GM11168 (cell line): Measurements from ENCODE around the gene MRAS.
"Not testable (repeated sequence)": the region's sequence is repeated elsewhere in the genome, so short reads cannot be mapped to it uniquely, and the experiment has no call there.

Source experiments
- in situ Hi-C: fragments of 300-500 bp; cut with MboI; formaldehyde crosslinking; loops from one replicate; pipeline ENCODE4 v1.12.0; 2022; ENCODE audit warnings: low sequenced_read_pairs; ENCODE audit not compliant: unreplicated experiment

MRAS gene

DNA sequence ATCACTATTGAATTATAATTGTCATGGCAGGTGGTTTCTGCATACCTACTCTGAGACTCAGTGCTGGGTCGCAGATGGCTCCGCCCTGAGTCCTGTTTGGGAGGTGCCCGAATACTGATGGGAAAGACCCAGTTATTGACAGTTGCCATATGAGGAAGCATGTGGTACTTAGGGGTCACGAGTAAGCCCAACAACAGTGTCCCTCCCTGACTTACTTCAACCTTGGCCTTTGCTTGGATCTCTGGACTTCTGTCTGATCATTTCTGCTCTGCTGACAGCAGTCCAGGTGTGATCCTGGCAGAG is 16.8 kb downstream of the MRAS start:
- in situ Hi-C loops, result no loop called here

DNA sequence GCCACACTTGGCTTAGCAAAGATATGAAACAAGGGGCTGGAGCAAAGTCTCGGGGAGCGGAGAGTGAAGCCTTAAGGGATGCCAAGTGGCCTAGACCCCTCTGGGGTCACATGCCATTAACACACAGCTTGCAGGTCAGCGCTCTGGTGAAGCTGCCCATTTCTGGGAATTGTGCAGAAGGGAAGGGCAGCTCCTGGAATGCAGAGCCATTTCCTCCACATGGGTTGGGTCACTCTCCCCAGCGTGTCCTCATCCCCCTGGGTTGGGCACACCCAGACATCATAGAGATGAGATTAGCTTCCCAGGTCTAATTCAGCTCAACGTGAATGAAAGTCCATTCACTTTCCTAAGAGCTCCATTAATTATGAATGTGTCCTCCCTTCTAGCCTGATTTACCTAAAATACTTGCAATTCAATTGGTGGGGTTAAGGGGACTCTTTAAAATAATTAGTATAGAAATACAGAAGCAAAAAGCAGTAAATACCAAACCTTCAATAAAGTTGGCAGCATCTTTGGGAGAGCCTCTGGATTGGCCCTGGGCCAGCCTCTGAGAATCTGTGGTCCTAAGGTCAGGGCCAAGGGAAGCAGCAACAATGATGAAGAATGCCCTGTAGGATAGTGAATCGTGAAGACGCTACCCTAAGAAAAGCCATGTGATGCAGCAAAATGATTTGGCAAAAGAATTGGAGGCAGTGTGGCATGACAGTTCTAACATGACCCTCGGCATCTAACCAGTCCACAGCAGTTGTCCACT is 17.8 kb downstream of the MRAS start:
- in situ Hi-C loops, result no loop called here

DNA sequence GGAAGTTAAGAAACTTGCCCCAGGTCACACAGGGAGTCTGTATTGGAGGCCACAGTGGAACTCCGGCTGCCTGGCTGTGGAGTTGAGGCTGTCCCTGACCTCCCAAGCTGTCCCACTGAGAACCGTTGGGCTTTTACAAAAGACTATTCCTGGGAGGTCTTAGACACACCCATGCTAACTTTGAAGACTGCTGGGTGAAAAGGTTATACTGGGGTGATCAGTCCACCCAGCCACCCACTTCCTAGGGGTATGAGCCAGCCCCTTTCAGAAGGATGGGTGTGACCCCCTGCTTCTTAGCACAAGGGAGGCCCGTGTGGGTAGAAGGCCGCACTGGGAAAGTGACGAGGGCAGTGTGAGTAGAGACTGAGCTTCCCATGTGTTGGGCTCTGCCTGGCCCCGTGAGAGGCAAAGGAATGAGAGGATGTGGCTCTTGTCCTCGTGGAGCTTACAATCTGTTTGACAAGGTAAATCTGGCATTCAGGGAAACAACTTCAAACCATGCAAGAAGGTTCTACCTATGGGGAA is 19.0 kb downstream of the MRAS start:
- in situ Hi-C loops, result no loop called here

DNA sequence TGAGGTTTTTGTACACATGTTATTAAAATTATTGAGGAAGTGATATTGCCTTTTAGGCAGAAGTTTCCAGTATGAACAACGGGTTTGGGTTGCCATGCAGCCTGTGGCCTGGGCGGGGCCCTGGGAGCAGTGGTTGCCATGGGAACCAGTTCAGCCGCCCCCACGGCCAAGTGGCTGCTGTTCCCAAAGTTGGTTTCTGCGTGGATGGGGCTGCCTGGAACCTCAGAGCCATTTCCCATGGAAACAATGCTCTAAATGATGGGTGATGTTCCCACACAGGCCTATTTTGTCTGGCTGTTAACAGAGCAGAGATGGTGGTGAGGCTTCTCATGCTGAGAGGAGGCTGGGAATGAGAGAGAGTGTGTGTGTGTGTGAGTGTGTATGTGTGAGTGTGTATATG is 19.5 kb downstream of the MRAS start:
- in situ Hi-C loops, result no loop called here

DNA sequence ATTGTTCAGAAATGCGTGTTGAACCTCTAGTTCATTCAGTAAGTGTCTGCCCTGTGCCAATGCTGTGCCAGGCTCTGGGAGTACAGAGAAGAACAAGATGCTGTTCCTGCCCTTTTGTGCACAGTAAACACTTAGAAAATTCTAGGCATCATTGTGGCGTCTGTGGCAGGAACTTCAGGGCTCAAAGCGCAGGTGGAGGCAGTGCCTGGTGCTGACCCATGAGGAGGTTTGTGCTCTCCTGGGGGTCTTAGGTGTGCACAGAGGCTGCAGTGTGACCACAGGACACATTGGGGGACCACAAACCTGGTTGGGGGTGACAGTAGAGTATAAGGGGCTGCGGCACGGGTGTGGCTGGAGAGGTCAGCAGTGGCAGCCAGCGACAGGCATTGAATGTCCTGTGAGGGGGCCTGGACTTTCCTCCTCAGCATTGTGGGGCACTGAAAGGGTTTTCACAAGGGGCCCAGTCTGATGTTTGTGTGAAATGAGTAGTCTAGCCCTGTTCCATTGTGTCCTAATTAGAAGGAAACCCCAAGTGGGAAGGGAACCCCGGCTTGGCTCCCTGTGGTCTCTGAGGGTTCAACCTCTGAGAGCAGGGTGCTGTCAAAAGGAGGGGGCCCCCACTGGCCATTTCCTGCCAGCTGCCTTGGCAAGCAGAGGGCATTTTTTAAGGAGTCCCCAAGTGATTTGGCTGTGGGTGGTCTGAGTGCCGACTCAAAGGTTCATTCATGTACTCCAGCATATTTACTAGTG is 20.9 kb downstream of the MRAS start:
- in situ Hi-C loops, result no loop called here

DNA sequence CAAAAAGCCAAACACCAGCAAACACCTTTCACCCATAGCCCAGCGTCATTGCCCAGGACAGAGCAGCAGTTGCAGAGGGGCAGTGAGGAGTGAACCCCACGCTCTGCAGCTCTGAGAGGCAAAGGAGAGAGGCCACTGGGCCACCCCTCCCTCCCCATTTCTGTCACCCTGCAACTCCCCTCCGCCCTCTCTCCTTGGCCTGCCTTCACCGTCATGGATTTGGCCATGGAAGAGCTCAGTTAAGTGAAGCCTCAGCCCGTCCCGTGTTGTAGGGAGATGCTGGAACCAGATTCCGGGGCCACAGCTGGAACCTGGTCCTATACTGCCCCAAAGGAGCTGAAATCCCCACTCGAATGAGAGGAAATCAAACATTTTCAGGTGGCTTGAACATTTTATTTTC is 21.9 kb downstream of the MRAS start:
- in situ Hi-C loops, result no loop called here

DNA sequence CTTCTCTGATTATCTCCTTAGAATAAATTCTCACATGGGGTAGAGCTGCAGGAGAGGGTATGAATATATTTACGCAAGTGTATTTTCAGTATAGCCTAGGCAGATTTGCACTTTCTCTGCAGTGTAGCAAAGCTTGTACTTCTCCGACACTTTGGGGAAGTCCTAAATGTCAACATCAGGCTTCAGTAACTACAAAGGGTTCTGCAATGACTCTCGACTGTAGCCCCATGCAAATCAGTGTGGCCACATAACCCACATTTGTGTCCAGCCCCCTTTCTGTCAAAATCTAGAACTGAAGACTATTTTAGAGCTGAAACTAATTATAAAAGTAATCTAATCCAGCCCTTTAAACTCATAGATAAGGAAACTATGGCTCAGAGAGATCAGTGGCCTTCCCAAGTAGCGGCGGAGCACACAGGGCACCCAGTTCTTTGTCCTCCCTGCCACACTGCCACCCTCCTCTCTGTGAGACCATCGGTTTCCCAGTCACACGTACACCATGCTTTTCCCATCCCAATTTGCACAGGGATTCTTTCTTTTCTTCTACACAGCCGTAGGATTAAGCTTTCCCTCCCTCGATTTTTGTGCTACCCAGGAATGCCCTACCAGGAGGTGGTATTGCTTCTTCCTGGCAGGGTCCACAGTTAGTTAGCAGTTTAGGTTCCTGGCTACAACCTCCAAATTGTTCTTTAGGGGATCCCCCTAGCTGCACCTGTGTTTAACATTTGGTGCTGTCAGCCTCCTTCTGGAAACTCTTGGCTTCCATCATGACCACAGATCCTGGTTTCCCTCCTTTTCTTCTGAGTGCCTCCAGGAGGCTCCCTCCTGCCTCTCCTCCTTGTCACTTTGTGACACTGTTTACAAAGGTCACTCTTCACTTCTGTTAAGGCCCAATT is 22.9 kb downstream of the MRAS start:
- in situ Hi-C loops, result no loop called here

DNA sequence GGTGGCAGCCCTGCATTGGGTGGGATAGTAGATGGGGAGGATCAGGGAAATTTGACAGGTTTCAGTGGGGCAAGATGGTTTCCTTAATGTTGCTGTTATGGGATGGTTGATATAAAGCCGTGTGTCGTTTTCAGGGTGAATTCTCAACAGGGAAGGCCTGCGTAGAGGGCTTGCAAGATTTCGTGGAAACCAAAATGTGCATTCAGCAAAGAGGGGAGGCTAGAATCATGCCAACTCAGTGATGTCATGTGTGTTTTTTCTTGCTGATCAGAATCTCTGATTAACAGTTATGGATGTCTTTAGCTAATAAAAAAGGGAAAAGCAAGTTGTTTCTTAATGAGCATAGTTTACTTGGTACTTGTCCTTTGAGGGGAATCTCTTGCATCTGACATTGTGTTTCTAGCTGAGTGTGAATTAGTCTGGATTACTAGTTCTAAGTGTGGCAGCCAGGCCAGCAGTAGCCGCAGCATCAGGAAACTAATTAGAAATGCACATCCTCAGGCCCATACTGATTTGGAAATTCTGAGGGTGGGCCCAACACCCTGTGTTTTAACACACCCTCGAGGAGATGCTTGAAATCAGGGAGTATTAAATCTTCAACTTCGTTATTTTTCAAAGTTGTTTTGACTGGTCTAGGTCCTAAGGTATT is 24.8 kb downstream of the MRAS start:
- in situ Hi-C loops, result no loop called here

DNA sequence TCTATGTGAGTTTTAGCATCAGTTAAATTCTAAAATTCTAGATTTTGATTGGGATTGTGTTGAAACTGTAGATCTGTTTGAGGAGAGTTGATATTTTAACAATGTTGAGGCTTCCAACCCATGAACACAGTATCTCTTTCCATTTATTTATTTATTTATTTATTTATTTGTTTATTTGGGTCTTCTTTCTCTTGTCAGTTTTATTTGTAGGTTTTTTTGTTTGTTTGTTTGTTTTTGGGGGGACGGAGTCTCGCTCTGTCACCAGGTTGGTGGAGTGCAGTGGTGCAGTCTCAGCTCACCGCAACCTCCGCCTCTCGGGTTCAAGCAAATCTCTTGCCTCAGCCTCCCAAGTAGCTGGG is 25.3 kb downstream of the MRAS start:
- in situ Hi-C loops, result no loop called here

DNA sequence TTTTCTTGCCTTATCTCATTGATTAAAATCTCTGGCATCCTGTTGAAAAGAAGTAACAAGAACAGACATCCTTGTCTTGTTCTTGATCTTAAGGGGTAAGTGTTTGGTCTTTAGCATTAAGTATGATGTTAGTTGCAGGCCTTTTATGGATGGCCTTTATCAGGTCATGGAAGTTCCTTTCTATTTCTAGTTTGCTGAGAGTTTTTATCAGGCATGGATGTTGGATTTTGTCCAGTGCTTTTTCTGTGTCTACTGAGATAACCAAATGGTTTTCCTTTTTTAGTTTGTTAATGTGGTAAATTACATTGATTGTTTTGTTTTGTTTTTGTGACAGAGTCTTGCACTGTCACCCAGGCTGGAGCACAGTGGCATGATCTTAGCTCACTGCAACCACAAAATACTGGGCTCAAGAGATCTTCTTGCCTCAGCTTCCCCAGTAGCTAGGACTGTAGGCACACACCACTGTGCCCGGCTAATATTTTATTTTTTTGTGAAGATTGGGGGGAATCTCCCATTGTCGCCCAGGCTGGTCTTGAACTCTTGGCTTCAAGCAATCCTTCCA is 26.3 kb downstream of the MRAS start:
- in situ Hi-C loops, result no loop called here

DNA sequence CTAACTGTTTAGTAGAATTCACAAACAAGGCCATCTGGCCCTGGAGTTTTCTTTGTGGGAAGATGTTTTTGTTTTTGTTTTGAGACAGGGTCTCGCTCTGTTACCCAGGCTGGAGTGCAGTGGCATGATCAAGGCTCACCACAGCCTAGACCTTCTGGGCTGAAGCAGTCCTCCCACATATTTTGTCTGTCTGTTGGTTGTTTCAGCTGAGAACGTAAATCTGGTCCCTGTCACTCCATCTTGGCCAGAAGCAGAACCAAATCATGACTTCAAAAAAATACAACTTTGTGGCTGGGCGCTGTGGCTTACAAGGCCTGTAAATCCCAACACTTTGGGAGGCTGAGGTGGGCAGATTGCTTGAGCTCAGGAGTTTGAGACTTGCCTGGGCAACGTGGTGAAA is 27.1 kb downstream of the MRAS start:
- in situ Hi-C loops, result no loop called here

DNA sequence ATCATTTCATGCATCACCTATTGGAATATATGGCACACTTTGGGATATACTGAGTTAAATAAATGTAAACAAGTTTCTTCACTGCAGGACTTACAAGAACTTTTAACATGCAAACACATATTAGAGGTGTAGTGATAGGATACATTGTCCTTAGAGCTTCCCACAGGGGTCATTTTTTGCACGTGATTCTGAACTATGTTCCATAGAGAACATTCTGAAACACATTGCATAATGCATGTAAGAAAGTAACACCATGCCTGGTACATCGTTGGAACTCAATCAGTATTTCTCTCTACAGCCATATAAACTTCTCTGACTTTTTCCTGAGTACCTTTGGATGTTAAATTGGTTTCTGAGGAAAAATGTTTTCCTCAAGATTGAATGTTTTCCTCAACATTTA is 28.3 kb downstream of the MRAS start:
- in situ Hi-C loops, result no loop called here

DNA sequence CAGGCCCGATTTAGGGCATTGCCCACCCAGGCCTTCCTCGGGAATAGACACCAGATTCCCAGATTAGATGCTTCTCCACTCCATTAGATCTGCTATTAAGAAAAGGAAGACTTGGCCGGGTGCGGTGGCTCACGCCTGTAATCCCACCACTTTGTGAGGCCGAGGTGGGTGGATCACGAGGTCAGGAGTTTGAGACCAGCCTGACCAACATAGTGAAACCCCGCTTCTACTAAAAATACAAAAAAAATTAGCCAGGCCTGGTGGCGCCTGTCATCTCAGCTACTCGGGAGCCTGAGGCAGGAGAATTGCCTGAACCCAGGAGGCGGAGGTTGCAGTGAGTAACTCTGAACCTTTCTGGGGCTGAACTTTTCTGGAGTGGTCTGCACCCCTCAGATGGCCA is 28.8 kb downstream of the MRAS start:
- in situ Hi-C loops, result not testable (repeated sequence)

DNA sequence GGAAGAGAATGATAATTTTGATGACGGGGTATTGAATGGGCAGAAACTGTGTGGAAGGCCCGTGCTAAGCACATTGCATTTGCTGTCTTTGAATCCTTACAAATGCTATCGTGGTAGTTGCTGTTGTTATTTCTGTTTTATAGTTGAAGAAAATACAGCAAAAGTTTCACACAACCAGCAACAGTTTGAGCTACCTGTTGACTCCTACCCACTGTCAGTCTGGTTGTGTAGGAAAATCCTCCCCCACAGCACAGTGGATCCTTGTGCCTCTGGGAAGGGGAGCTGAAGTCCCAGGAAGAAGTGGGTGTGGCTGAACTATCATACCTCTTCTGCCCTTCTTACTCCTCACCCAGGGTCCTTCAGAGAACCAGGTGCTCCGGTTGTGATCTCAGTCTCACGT is 29.4 kb downstream of the MRAS start:
- in situ Hi-C loops, result no loop called here

DNA sequence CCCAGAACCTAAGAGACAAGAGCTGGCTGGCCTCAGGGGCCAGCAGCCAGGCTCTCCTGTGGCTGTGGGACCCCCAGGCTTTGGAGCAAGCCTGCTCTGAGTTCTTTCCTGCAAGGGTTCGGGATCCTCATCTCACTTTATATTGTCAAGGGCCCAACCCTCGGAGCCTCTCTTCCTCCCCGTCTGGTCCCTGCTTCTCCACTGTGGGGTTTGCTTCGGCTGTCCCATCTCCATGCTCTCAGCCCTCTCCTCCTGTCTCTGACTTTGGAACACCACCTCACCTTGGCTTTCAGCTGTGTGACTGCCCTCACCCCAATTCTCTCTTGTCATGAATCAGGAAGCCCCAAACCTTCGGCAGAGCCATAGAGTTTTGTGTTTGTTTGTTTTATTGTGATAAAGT is 30.0 kb downstream of the MRAS start:
- in situ Hi-C loops, result no loop called here

DNA sequence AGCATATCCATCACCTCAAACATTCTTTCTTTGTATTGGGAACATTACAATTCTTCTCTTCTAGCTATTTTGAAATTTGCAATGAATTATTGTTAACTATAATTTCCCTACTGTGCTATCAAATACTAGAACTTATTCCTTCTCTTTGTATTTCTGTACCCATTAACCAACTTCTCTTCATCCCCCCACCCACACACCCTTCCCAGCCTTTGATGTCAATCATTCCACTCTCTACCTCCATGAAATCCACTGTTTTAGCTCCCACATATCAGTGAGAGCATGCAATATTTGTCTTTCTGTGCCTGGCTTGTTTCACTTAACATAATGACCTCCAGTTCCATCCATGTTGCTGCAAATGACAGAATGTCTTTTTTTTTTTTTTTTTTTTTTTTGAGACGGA is 30.6 kb downstream of the MRAS start:
- in situ Hi-C loops, result no loop called here

DNA sequence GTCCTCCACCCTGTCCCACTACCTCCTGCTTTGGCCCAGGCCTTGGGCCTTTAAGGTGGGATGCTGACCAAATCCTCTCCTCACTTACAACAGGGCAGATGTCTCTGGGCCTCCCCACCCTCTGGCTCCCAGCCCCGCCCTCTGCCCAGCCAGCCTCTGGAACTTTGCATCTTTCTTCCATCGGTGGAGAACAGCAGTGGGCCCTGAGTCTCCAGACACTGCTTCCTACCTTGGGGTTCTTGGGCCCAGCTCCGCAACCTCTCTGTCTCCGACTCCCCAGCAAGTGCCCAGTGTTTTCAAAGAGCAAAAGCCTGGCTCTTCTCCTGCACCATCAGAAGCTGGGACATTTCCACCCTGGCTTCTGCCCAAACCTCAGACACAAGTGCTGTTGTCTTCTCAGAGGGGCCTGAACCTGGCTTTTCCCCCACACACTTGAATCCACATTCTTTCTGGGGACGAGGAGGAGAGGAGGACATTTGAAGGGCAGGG is 33.1 kb downstream of the MRAS start:
- in situ Hi-C loops, result no loop called here

DNA sequence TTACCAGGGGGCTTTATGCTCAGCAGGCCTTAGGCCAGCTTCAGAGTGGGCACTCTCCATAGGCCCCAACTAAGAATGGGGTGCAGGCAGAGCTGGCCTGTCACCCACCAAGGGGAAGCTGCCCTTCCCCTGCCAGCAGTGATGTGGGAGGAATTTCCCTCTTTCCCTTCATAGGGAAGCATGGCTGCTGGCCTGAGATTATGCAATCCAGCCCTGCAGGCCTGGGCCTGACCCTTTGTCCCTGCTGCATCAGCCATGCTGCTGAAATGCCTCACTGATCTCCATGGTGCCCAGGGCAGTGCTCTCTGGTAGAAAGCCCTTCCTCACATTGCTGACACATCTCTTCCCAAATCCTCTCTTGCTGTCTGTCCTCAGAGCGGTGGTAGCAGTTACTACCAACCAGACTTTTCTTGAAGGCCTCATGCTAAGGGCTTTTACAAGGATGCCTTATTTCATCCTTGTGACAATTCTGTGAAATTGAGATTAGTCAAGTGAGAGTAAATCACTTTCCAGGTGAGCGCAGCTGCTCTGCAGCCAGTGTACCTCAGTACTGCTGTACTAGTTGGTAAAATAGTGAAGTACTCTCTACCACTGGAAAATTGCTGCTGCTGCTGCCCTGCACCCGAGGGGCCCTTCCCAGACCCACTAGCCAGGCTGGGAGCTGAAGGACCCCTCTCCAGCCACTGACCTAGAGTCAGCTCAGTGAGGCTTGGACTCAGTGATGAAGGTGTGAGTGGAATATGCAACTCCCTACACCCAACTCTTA is 33.8 kb downstream of the MRAS start:
- in situ Hi-C loops, result no loop called here

DNA sequence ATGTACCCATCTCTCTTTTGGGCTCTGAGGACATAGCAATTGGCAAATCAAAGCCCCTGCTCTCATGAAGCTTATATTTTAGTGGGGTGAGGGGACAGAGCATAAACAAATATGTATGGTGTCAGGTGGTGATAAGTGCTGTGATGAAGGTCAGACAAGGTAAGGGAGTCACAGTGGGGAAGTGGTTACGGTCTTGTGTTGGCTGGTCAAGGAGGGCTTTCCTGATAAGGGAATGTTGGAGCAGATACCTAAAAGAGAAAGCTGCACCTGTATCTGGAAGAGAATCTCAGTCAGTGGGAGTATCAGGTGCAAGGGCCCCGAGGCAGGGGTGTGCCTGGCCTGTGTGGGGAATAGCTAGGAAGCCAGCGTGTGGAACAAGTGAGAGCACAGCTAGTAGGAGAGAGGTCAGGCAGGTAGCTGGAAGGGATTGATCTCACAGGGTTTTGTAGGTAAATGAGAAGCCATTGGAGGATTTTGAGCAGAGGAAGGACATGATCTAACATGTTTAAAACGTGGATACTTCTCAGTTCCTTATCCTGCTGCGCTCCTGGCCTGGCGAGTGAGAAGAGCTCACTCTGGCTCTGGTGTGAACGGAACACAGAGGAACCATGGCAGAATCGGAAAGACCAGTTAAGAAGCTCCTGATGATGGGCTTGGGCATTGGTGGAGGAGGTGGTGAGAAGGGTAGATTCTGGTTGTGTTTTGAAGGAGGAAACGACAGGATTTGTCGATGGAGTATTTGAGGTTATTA is 35.5 kb downstream of the MRAS start:
- in situ Hi-C loops, result no loop called here
